HepG2 (cell line): ENCODE data around the gene PLEKHA6. TPM values are rescaled to one million over a fixed set of nuclear protein-coding genes. Genes with fewer than 3 reads are reported as not detected.
A peak's percentile ranks its signal among the peaks of the same experiment; 100 is the strongest.

Source experiments
- ARNT2 ChIP-seq: sonication (generic); formaldehyde crosslinking; IDR thresholded peaks from 2 replicates; pipeline ENCODE4 v1.8.0; 2022; ENCODE audit warnings: mild to moderate bottlenecking, low read depth, missing genetic modification reagents, moderate library complexity
- ASH2L ChIP-seq: fragments of 300-600, 200-600 bp; sonication (generic); IDR thresholded peaks from 2 replicates; pipeline ENCODE4 v1.7.0; 2017; ENCODE audit warnings: low read depth, mild to moderate bottlenecking, moderate library complexity, mixed read lengths, low read length; ENCODE audit not compliant: insufficient read length
- CHD4 ChIP-seq: fragments of 200-600 bp; sonication (generic); IDR thresholded peaks from 2 replicates; pipeline ENCODE4 v1.7.0; 2017; ENCODE audit warnings: mild to moderate bottlenecking, low read length, borderline replicate concordance
- HNRNPLL ChIP-seq: fragments of 200-400 bp; formaldehyde crosslinking; IDR thresholded peaks from 2 replicates; pipeline ENCODE4 v1.6.1; 2017; ENCODE audit warnings: mild to moderate bottlenecking, low read depth, low read length; ENCODE audit not compliant: poor library complexity, severe bottlenecking
- PRMT3 ChIP-seq: sonication (generic); formaldehyde crosslinking; IDR thresholded peaks from 2 replicates; pipeline ENCODE4 v1.8.1; 2022; ENCODE audit warnings: low read depth, mild to moderate bottlenecking, moderate library complexity, missing genetic modification reagents, borderline replicate concordance
- PTBP1 ChIP-seq: fragments of 200-400 bp; formaldehyde crosslinking; IDR thresholded peaks from 2 replicates; pipeline ENCODE4 v1.6.1; 2018; ENCODE audit warnings: low read length, low read depth; ENCODE audit not compliant: poor library complexity, severe bottlenecking
- RARA ChIP-seq: IDR thresholded peaks from 2 replicates; pipeline ENCODE4 v1.6.1; 2016; ENCODE audit warnings: missing genetic modification reagents, missing compliant biosample characterization
- YY1 ChIP-seq: IDR thresholded peaks from 2 replicates; pipeline ENCODE4 v1.6.1; 2011; ENCODE audit warnings: low read length, low read depth, moderate library complexity, mild to moderate bottlenecking; ENCODE audit not compliant: insufficient read depth, insufficient replicate concordance
- ZNF292 ChIP-seq: sonication (generic); formaldehyde crosslinking; IDR thresholded peaks from 2 replicates; pipeline ENCODE4 v1.8.1; 2022; ENCODE audit warnings: mild to moderate bottlenecking, low read depth, missing genetic modification reagents, borderline replicate concordance
- ZNF543 ChIP-seq: sonication (generic); formaldehyde crosslinking; IDR thresholded peaks from 2 replicates; pipeline ENCODE4 v1.4.0; 2020; ENCODE audit warnings: mild to moderate bottlenecking, missing genetic modification reagents
- ZNF547 ChIP-seq: sonication (generic); formaldehyde crosslinking; IDR thresholded peaks from 2 replicates; pipeline ENCODE4 v1.5.1; 2020; ENCODE audit warnings: mild to moderate bottlenecking, missing genetic modification reagents
- ZSCAN30 ChIP-seq: sonication (generic); formaldehyde crosslinking; IDR thresholded peaks from 2 replicates; pipeline ENCODE4 v1.5.0; 2020; ENCODE audit warnings: mild to moderate bottlenecking, missing genetic modification reagents
- polyA plus RNA-seq, 8 experiments: library from polyadenylated mRNA; depleted of rRNA in 3 of 8; stranded (reverse) in 7 of 8; unstranded in 1 of 8; fragments of >200 nt; fragmentation: Illumina TruSeq in 4 of 8; extraction: Trizol in 4 of 8; gene quantifications; 2 replicates each; pipeline versions ENCODE4 v1.2.1 to v1.2.3, GENCODE V29; 2011 to 2016; ENCODE audit warnings: low read depth in 4 of 8, missing spikeins in 1 of 8, mixed read lengths in 1 of 8; ENCODE audit not compliant: insufficient read depth in 1 of 8
- total RNA-seq, 5 experiments: library from RNA; depleted of rRNA; stranded (reverse); fragments of >200 nt; fragmentation: Illumina TruSeq; extraction: Trizol; gene quantifications; 2 replicates each; pipeline ENCODE4 v1.2.3, GENCODE V29; 2016; ENCODE audit warnings: low read depth in 1 of 5
- TF ChIP-seq, protein P1 (sequence below): sonication (generic); formaldehyde crosslinking; IDR thresholded peaks from 2 replicates; pipeline ENCODE4 v1.9.0; 2021; ENCODE audit warnings: missing genetic modification reagents, borderline replicate concordance
- TF ChIP-seq, protein P2 (sequence below): sonication (generic); formaldehyde crosslinking; IDR thresholded peaks from 2 replicates; pipeline ENCODE4 v1.5.0; 2020; ENCODE audit warnings: mild to moderate bottlenecking, missing genetic modification reagents
- TF ChIP-seq, protein P3 (sequence below): sonication (generic); formaldehyde crosslinking; IDR thresholded peaks from 2 replicates; pipeline ENCODE4 v1.8.0; 2022; ENCODE audit warnings: mild to moderate bottlenecking, missing genetic modification reagents; ENCODE audit not compliant: insufficient replicate concordance
- TF ChIP-seq, protein P4 (sequence below): sonication (generic); formaldehyde crosslinking; IDR thresholded peaks from 2 replicates; pipeline ENCODE4 v1.8.1; 2023; ENCODE audit warnings: missing genetic modification reagents, inconsistent platforms, borderline replicate concordance
- TF ChIP-seq, protein P5 (sequence below): sonication (generic); formaldehyde crosslinking; conservative IDR thresholded peaks from 2 replicates; pipeline ENCODE4 v1.4.0; 2020; ENCODE audit warnings: mild to moderate bottlenecking, missing genetic modification reagents, moderate library complexity

PLEKHA6 gene
- total and polyA plus RNA-seq, 2 of the 13 experiments (the other 11 are each of a cell fraction or from before 2014, with no cell fraction given) = 5.3 to 11.4 TPM

DNA sequence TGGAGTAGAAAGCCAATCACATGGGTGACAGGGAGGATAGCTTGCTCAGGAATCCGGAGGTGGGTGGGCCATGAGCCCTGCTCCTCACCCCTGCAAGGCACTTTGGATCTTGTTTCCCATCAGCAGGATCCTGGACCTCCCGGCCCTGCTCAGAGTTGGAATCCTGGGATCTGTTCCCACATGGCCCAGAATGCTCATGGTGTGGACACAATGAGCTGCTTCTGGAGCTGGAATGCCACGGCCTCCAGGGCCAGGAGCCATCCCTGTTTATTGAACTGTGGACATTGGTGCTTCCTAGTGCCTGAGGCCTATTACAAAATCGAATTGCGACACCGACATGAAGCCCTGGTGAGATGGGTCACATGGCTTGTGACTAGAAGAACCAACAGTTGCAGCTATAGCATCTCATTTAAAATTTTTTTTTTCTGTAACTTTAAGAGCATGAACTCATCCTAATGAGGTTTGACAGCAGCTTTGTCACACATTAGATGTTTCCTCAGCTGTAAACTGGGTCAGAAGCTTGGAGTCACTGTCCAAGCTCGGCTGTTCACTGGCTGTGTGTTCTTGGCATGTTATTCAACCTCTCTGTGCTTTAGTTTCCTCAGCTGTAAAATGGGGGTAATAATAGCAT is 105.6 kb downstream of the PLEKHA6 start (continued):
- TF ChIP-seq YY1 (peak; percentile 40), ZSCAN30 (peak; percentile 53; the same call in 1 of the 2 replicates), ZNF292 (peak; percentile 76; the same call in 1 of the 2 replicates), ARNT2 (no peak), PTBP1 (no peak), CHD4 (peak; percentile 95), HNRNPLL (no peak), ASH2L (peak; percentile 60), ZNF543 (0 out of 2 replicates have a peak, but pooled peaks have one; percentile 79), ZNF547 (CRISPR knock-in tag) (peak; percentile 85), PRMT3 (CRISPR knock-in tag) (no peak), RARA (CRISPR knock-in tag) (peak; percentile 77)
- TF ChIP-seq, protein P1, sequence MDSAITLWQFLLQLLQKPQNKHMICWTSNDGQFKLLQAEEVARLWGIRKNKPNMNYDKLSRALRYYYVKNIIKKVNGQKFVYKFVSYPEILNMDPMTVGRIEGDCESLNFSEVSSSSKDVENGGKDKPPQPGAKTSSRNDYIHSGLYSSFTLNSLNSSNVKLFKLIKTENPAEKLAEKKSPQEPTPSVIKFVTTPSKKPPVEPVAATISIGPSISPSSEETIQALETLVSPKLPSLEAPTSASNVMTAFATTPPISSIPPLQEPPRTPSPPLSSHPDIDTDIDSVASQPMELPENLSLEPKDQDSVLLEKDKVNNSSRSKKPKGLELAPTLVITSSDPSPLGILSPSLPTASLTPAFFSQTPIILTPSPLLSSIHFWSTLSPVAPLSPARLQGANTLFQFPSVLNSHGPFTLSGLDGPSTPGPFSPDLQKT (CRISPR knock-in tag) = no peak
- TF ChIP-seq, protein P2, sequence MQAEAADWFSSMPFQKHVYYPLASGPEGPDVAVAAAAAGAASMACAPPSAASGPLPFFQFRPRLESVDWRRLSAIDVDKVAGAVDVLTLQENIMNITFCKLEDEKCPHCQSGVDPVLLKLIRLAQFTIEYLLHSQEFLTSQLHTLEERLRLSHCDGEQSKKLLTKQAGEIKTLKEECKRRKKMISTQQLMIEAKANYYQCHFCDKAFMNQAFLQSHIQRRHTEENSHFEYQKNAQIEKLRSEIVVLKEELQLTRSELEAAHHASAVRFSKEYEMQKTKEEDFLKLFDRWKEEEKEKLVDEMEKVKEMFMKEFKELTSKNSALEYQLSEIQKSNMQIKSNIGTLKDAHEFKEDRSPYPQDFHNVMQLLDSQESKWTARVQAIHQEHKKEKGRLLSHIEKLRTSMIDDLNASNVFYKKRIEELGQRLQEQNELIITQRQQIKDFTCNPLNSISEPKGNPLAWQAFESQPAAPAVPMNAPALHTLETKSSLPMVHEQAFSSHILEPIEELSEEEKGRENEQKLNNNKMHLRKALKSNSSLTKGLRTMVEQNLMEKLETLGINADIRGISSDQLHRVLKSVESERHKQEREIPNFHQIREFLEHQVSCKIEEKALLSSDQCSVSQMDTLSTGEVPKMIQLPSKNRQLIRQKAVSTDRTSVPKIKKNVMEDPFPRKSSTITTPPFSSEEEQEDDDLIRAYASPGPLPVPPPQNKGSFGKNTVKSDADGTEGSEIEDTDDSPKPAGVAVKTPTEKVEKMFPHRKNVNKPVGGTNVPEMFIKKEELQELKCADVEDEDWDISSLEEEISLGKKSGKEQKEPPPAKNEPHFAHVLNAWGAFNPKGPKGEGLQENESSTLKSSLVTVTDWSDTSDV (CRISPR knock-in tag) = no peak
- TF ChIP-seq, protein P3, sequence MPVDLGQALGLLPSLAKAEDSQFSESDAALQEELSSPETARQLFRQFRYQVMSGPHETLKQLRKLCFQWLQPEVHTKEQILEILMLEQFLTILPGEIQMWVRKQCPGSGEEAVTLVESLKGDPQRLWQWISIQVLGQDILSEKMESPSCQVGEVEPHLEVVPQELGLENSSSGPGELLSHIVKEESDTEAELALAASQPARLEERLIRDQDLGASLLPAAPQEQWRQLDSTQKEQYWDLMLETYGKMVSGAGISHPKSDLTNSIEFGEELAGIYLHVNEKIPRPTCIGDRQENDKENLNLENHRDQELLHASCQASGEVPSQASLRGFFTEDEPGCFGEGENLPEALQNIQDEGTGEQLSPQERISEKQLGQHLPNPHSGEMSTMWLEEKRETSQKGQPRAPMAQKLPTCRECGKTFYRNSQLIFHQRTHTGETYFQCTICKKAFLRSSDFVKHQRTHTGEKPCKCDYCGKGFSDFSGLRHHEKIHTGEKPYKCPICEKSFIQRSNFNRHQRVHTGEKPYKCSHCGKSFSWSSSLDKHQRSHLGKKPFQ (CRISPR knock-in tag) = peak; percentile 61
- TF ChIP-seq, protein P4, sequence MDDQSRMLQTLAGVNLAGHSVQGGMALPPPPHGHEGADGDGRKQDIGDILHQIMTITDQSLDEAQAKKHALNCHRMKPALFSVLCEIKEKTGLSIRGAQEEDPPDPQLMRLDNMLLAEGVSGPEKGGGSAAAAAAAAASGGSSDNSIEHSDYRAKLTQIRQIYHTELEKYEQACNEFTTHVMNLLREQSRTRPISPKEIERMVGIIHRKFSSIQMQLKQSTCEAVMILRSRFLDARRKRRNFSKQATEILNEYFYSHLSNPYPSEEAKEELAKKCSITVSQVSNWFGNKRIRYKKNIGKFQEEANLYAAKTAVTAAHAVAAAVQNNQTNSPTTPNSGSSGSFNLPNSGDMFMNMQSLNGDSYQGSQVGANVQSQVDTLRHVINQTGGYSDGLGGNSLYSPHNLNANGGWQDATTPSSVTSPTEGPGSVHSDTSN (CRISPR knock-in tag) = no peak
- TF ChIP-seq, protein P5, sequence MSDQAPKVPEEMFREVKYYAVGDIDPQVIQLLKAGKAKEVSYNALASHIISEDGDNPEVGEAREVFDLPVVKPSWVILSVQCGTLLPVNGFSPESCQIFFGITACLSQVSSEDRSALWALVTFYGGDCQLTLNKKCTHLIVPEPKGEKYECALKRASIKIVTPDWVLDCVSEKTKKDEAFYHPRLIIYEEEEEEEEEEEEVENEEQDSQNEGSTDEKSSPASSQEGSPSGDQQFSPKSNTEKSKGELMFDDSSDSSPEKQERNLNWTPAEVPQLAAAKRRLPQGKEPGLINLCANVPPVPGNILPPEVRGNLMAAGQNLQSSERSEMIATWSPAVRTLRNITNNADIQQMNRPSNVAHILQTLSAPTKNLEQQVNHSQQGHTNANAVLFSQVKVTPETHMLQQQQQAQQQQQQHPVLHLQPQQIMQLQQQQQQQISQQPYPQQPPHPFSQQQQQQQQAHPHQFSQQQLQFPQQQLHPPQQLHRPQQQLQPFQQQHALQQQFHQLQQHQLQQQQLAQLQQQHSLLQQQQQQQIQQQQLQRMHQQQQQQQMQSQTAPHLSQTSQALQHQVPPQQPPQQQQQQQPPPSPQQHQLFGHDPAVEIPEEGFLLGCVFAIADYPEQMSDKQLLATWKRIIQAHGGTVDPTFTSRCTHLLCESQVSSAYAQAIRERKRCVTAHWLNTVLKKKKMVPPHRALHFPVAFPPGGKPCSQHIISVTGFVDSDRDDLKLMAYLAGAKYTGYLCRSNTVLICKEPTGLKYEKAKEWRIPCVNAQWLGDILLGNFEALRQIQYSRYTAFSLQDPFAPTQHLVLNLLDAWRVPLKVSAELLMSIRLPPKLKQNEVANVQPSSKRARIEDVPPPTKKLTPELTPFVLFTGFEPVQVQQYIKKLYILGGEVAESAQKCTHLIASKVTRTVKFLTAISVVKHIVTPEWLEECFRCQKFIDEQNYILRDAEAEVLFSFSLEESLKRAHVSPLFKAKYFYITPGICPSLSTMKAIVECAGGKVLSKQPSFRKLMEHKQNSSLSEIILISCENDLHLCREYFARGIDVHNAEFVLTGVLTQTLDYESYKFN (CRISPR knock-in tag) = peak; percentile 90
